Liver (tissue), 9 donors: ENCODE data around the gene AKR1D1. TPM values are rescaled to one million over a fixed set of nuclear protein-coding genes. Genes with fewer than 3 reads are reported as not detected.

Experiments used
- DNase-seq: peaks from one replicate; pipeline ENCODE4 v3.0.0-alpha.2; 2017; ENCODE audit warnings: low spot score
- H3K27ac ChIP-seq, 2 donors: one replicate each; pipeline ENCODE4 v1.7.0; 2013; ENCODE audit warnings: inconsistent platforms in 2 of 2, low read length in 2 of 2, control low read depth in 1 of 2, low read depth in 1 of 2, mild to moderate bottlenecking in 1 of 2
- H3K27me3 ChIP-seq, 4 donors: one replicate each; pipeline versions ENCODE4 v1.6.1 to v1.7.0; 2013; ENCODE audit warnings: low read length in 3 of 4, inconsistent platforms in 1 of 4, mild to moderate bottlenecking in 1 of 4, moderate library complexity in 1 of 4; ENCODE audit not compliant: control insufficient read depth in 4 of 4, insufficient read depth in 4 of 4
- H3K36me3 ChIP-seq, 4 donors: one replicate each; pipeline versions ENCODE4 v1.6.1 to v1.7.0; 2013; ENCODE audit warnings: low read length in 3 of 4, mild to moderate bottlenecking in 3 of 4, low read depth in 1 of 4, moderate library complexity in 1 of 4; ENCODE audit not compliant: control insufficient read depth in 4 of 4, insufficient read depth in 3 of 4
- H3K4me1 ChIP-seq, 4 donors: one replicate each; pipeline versions ENCODE4 v1.6.1 to v1.7.0; 2013; ENCODE audit warnings: low read length in 3 of 4, mild to moderate bottlenecking in 3 of 4, moderate library complexity in 1 of 4; ENCODE audit not compliant: control insufficient read depth in 4 of 4, insufficient read depth in 4 of 4
- H3K4me3 ChIP-seq, 3 donors: one replicate each; pipeline versions ENCODE4 v1.6.1 to v1.7.0; 2013; ENCODE audit warnings: low read length in 3 of 3, control low read depth in 1 of 3, low read depth in 1 of 3, mild to moderate bottlenecking in 1 of 3
- H3K9ac ChIP-seq, 2 donors: one replicate each; pipeline ENCODE4 v1.7.0; 2013; ENCODE audit warnings: low read length in 2 of 2, mild to moderate bottlenecking in 2 of 2, moderate library complexity in 2 of 2, control low read depth in 1 of 2, low read depth in 1 of 2
- H3K9me3 ChIP-seq, 4 donors: one replicate each; pipeline versions ENCODE4 v1.6.1 to v1.7.0; 2013; ENCODE audit warnings: low read length in 3 of 4; ENCODE audit not compliant: control insufficient read depth in 4 of 4
- ATF3 ChIP-seq: IDR thresholded peaks from 2 replicates; pipeline ENCODE4 v1.6.1; 2016; ENCODE audit warnings: antibody characterized with exemption
- CTCF ChIP-seq: fragments of 150-350 bp; IDR thresholded peaks from 2 replicates; pipeline ENCODE4 v1.5.1; 2017; ENCODE audit warnings: improper control_type of control experiment, low read depth, low read length; ENCODE audit not compliant: missing input control
- EGR1 ChIP-seq, 2 donors: IDR thresholded peaks; 2 replicates each; pipeline ENCODE4 v1.6.1; 2016 to 2018; ENCODE audit warnings: antibody characterized with exemption in 2 of 2, low read depth in 2 of 2
- FOXA2 ChIP-seq: IDR thresholded peaks from 2 replicates; pipeline ENCODE4 v1.6.1; 2016; ENCODE audit warnings: antibody characterized with exemption
- GABPA ChIP-seq, 2 donors: IDR thresholded peaks in 1 of 2; conservative IDR thresholded peaks in 1 of 2; 2 replicates each; pipeline ENCODE4 v1.6.1; 2016; ENCODE audit warnings: antibody characterized with exemption in 2 of 2, mild to moderate bottlenecking in 1 of 2, moderate library complexity in 1 of 2
- JUND ChIP-seq, 2 donors: IDR thresholded peaks; 2 replicates each; pipeline ENCODE4 v1.6.1; 2016; ENCODE audit warnings: antibody characterized with exemption in 2 of 2
- NR2F2 ChIP-seq: IDR thresholded peaks from 2 replicates; pipeline ENCODE4 v1.6.1; 2016; ENCODE audit warnings: antibody characterized with exemption
- REST ChIP-seq: IDR thresholded peaks from 2 replicates; pipeline ENCODE4 v1.6.1; 2016; ENCODE audit warnings: antibody characterized with exemption, mild to moderate bottlenecking
- RXRA ChIP-seq, 2 donors: IDR thresholded peaks; 2 replicates each; pipeline ENCODE4 v1.6.1; 2017 to 2018; ENCODE audit warnings: antibody characterized with exemption in 2 of 2, mild to moderate bottlenecking in 1 of 2
- SP1 ChIP-seq: IDR thresholded peaks from 2 replicates; pipeline ENCODE4 v1.6.1; 2018; ENCODE audit warnings: antibody characterized with exemption, mild to moderate bottlenecking
- TAF1 ChIP-seq: conservative IDR thresholded peaks from 2 replicates; pipeline ENCODE4 v1.6.1; 2016; ENCODE audit warnings: antibody characterized with exemption, mild to moderate bottlenecking
- YY1 ChIP-seq: IDR thresholded peaks from 2 replicates; pipeline ENCODE4 v1.6.1; 2016; ENCODE audit warnings: antibody characterized with exemption, mild to moderate bottlenecking
- ZBTB33 ChIP-seq: IDR thresholded peaks from 2 replicates; pipeline ENCODE4 v1.6.1; 2016; ENCODE audit warnings: antibody characterized with exemption
- WGBS: extraction: QIAGEN DNeasy Blood & Tissue Kit; methylation state at CpG from one replicate; pipeline ENCODE4 v1.1.7; 2013; 5-methylcytosine and 5-hydroxymethylcytosine counted together
- polyA plus RNA-seq, 2 donors: library from polyadenylated mRNA; stranded (reverse) in 1 of 2; unstranded in 1 of 2; fragments of 200-250 nt in 1 of 2; fragments of >200 nt in 1 of 2; fragmentation: Nextera tagmentation in 1 of 2; extraction: Ambion mirVana in 1 of 2; gene quantifications; one replicate each; pipeline versions ENCODE4 v1.2.1 to v1.2.3, GENCODE V29; 2013 to 2015
- total RNA-seq, 2 donors: library from RNA; depleted of rRNA; stranded (reverse); fragments of >200 nt; gene quantifications; one replicate each; pipeline ENCODE4 v1.2.3, GENCODE V29; 2014
- donor health status: healthy.
- donor health status: healthy.
- donor health status: healthy.
- donor health status: healthy.
- donor health status: healthy.

The AKR1D1 gene
- total and polyA plus RNA-seq, 4 donors, result 18.6 to 93.9 (median 31.9) TPM

- TF ChIP-seq YY1, result no peak
Measured at GRCh38 chr7:138137423-138138171, 61.3 kb downstream of the AKR1D1 start (continued).

GRCh38 chr7:138138244-138138643 lies 62.0 kb downstream of the AKR1D1 start:
- Histone ChIP-seq H3K27me3 (no peaks in the 10 kb centered on the region), H3K9me3 (no peaks in the 10 kb centered on the region), H3K27ac (no peak overlapping the region), H3K36me3 (no peaks in the 10 kb centered on the region), H3K4me1 (no peaks in the 10 kb centered on the region), H3K4me3 (no peak overlapping the region), H3K9ac (no peak overlapping the region)
- 58% methylated on average over 3 of the region's 3 CpGs for WGBS
- TF ChIP-seq FOXA2 (no peak), NR2F2 (no peak), GABPA (IDR thresholded peaks at IDR 0.05 in 1 of 2, conservative IDR thresholded peaks at IDR 0.05 in 1 of 2) (no peak), YY1 (no peak), JUND (IDR thresholded peaks at IDR 0.05) (no peak), ZBTB33 (no peak)
- DNase-seq, result no peak

- Histone ChIP-seq H3K9me3 (no peaks in the 10 kb centered on the region), H3K27ac (no peak overlapping the region), H3K9ac (no peak overlapping the region), H3K4me3 (no peak overlapping the region), H3K27me3 (no peaks in the 10 kb centered on the region), H3K4me1 (no peaks in the 10 kb centered on the region), H3K36me3 (no peaks in the 10 kb centered on the region)
- no peak for DNase-seq
- TF ChIP-seq NR2F2 (no peak), SP1 (no peak), JUND (IDR thresholded peaks at IDR 0.05) (no peak), FOXA2 (no peak), RXRA (IDR thresholded peaks at IDR 0.05) (no peak), EGR1 (IDR thresholded peaks at IDR 0.05; ENCODE audit: low read depth in 2 of 2) (no peak), CTCF (no peak), ZBTB33 (no peak), TAF1 (no peak), ATF3 (no peak), GABPA (IDR thresholded peaks at IDR 0.05 in 1 of 2, conservative IDR thresholded peaks at IDR 0.05 in 1 of 2) (no peak), YY1 (no peak), REST (no peak)
Measured at GRCh38 chr7:138142583-138143201, 66.4 kb downstream of the AKR1D1 start.
